OCI-LY7 (cell line): Measurements from ENCODE around the gene ERN1.

Experiments
- CTCF ChIP-seq: fragments of 200-600 bp; sonication (generic); conservative IDR thresholded peaks from 2 replicates; pipeline ENCODE4 v1.5.1; 2014; ENCODE audit warnings: mild to moderate bottlenecking, antibody characterized with exemption, low read length, moderate library complexity, mixed read lengths
- EZH2phosphoT487 ChIP-seq: fragments of 200-600 bp; sonication (generic); IDR thresholded peaks from 2 replicates; pipeline ENCODE4 v1.6.1; 2018; ENCODE audit warnings: low read depth, borderline replicate concordance, mild to moderate bottlenecking, mixed run types, antibody characterized with exemption, low read length, moderate library complexity, mixed read lengths

- TF ChIP-seq EZH2phosphoT487 (no peak), CTCF (no peak)
Observed at GRCh38 chr17:64103391-64104364, 26.3 kb downstream of the ERN1 start.
